Renal pelvis (tissue), 4 donors: ENCODE data around the gene VOPP1. TPM values are rescaled to one million over a fixed set of nuclear protein-coding genes. Genes with fewer than 3 reads are reported as not detected.

Source experiments
- DNase-seq: peaks from one replicate; pipeline ENCODE4 v3.0.0-alpha.2; 2013
- polyA plus RNA-seq, 3 donors: library from polyadenylated mRNA; unstranded; fragments of 120-200 nt; gene quantifications; one replicate each; pipeline ENCODE4 v1.2.1, GENCODE V29; 2013; ENCODE audit not compliant: insufficient read length in 3 of 3

The VOPP1 gene
- polyA plus RNA-seq, 3 donors = 57.0 to 63.1 (median 59.8) TPM

- DNase-seq = no peak
These were observed 77.4 kb downstream of the VOPP1 start for GRCh38 chr7:55494951-55495350.

GRCh38 chr7:55493408-55493807 is 78.9 kb downstream of the VOPP1 start:
- DNase-seq = no peak

- no peak for DNase-seq
These were observed 81.0 kb downstream of the VOPP1 start for GRCh38 chr7:55491346-55491745.

- no peak for DNase-seq
These were observed 82.2 kb downstream of the VOPP1 start for GRCh38 chr7:55490099-55490498.

- no peak for DNase-seq
These were observed 82.8 kb downstream of the VOPP1 start for GRCh38 chr7:55489552-55489951.

- no peak for DNase-seq
These were observed 83.4 kb downstream of the VOPP1 start for GRCh38 chr7:55488804-55489340.

GRCh38 chr7:55488216-55488615 is 84.1 kb downstream of the VOPP1 start:
- DNase-seq = no peak

GRCh38 chr7:55486991-55487390 is 85.3 kb downstream of the VOPP1 start:
- peak; percentile 14 for DNase-seq

- DNase-seq = peak; percentile 70
These were observed 86.1 kb downstream of the VOPP1 start for GRCh38 chr7:55486192-55486590.

GRCh38 chr7:55485501-55486191 is 86.7 kb downstream of the VOPP1 start:
- DNase-seq = no peak

- DNase-seq = no peak
These were observed 87.5 kb downstream of the VOPP1 start for GRCh38 chr7:55484834-55485233.

- DNase-seq = no peak
These were observed 88.1 kb downstream of the VOPP1 start for GRCh38 chr7:55484241-55484640.

- DNase-seq = no peak
These were observed 89.3 kb downstream of the VOPP1 start for GRCh38 chr7:55483046-55483445.

- no peak for DNase-seq
These were observed 91.1 kb downstream of the VOPP1 start for GRCh38 chr7:55481155-55481554.

- DNase-seq = no peak
These were observed 93.6 kb downstream of the VOPP1 start for GRCh38 chr7:55478700-55479099.

- DNase-seq = no peak
These were observed 94.4 kb downstream of the VOPP1 start for GRCh38 chr7:55477781-55478374.

- DNase-seq = no peak
These were observed 95.2 kb downstream of the VOPP1 start for GRCh38 chr7:55476852-55477780.

- no peak for DNase-seq
These were observed 96.2 kb downstream of the VOPP1 start for GRCh38 chr7:55475855-55476803.

- no peak for DNase-seq
These were observed 97.1 kb downstream of the VOPP1 start for GRCh38 chr7:55474944-55475854.

- no peak for DNase-seq
These were observed 98.4 kb downstream of the VOPP1 start for GRCh38 chr7:55473932-55474331.
